Right atrium auricular region (tissue), 2 donors: ENCODE results near the gene TMEM11. TPM values are rescaled to one million over a fixed set of nuclear protein-coding genes. Genes with fewer than 3 reads are reported as not detected.

Source experiments
- DNase-seq: peaks from one replicate; pipeline ENCODE4 v3.0.0-alpha.2; 2019; ENCODE audit warnings: low spot score
- H3K27ac ChIP-seq, 2 donors: fragments of 200-600 bp; sonication (generic); 1 replicate in 1 of 2; 2 replicates in 1 of 2; pipeline ENCODE4 v1.5.1; 2016 to 2019
- H3K27me3 ChIP-seq, 2 donors: fragments of 200-600 bp; sonication (generic); one replicate each; pipeline versions ENCODE4 v1.5.1 to v1.6.0; 2017 to 2019
- H3K36me3 ChIP-seq: fragments of 200-600 bp; sonication (generic); one replicate; pipeline ENCODE4 v1.5.1; 2016
- H3K4me1 ChIP-seq, 2 donors: fragments of 200-600 bp; sonication (generic); one replicate each; pipeline versions ENCODE4 v1.5.1 to v1.6.0; 2017 to 2019
- H3K4me3 ChIP-seq, 2 donors: fragments of 200-600 bp; sonication (generic); 1 replicate in 1 of 2; 2 replicates in 1 of 2; pipeline ENCODE4 v1.5.1; 2017 to 2019; ENCODE audit warnings: mild to moderate bottlenecking in 1 of 2, moderate library complexity in 1 of 2
- H3K9me3 ChIP-seq, 2 donors: fragments of 200-600 bp; sonication (generic); one replicate each; pipeline ENCODE4 v1.5.1; 2019
- total RNA-seq, 2 donors: library from RNA; depleted of rRNA; stranded (reverse); fragments of >200 nt; gene quantifications; one replicate each; pipeline ENCODE4 v1.1.0, GENCODE V29; 2016
- TF ChIP-seq, protein P1 (sequence below), 2 donors: fragments of 200-600 bp; sonication (generic); IDR thresholded peaks; one replicate each; pipeline ENCODE4 v1.5.1; 2019; ENCODE audit warnings: antibody characterized with exemption in 2 of 2

The TMEM11 gene
- total RNA-seq, 2 donors from 2014 or later: 25.5 to 27.2 TPM

- H3K27me3 ChIP-seq: no peaks in the 10 kb centered on the region
- H3K36me3 ChIP-seq: peaks cover 8% of the 10 kb centered on the region
- H3K4me3 ChIP-seq: no peak overlapping the region
- no peak overlapping the region for H3K27ac ChIP-seq
- TF ChIP-seq, protein P1, sequence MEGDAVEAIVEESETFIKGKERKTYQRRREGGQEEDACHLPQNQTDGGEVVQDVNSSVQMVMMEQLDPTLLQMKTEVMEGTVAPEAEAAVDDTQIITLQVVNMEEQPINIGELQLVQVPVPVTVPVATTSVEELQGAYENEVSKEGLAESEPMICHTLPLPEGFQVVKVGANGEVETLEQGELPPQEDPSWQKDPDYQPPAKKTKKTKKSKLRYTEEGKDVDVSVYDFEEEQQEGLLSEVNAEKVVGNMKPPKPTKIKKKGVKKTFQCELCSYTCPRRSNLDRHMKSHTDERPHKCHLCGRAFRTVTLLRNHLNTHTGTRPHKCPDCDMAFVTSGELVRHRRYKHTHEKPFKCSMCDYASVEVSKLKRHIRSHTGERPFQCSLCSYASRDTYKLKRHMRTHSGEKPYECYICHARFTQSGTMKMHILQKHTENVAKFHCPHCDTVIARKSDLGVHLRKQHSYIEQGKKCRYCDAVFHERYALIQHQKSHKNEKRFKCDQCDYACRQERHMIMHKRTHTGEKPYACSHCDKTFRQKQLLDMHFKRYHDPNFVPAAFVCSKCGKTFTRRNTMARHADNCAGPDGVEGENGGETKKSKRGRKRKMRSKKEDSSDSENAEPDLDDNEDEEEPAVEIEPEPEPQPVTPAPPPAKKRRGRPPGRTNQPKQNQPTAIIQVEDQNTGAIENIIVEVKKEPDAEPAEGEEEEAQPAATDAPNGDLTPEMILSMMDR (IDR thresholded peaks at IDR 0.05): peak; percentile 30 to 58
- H3K9me3 ChIP-seq: no peaks in the 10 kb centered on the region
- DNase-seq: no peak
- peaks cover 0 to 28% of the 10 kb centered on the region in 2 donors for H3K4me1 ChIP-seq
Measured at GRCh38 chr17:21239680-21240368, 25.9 kb upstream of the TMEM11 start.

GRCh38 chr17:21235921-21236320, 22.0 kb upstream of the TMEM11 start:
- no peak for DNase-seq
- TF ChIP-seq, protein P1 (IDR thresholded peaks at IDR 0.05): no peak
- no peaks in the 10 kb centered on the region for H3K27me3 ChIP-seq
- H3K4me3 ChIP-seq: no peak overlapping the region
- H3K9me3 ChIP-seq: peaks cover 0 to 5% of the 10 kb centered on the region in 2 donors
- H3K27ac ChIP-seq: no peak overlapping the region
- H3K4me1 ChIP-seq: peaks cover 0 to 8% of the 10 kb centered on the region in 2 donors
- H3K36me3 ChIP-seq: no peaks in the 10 kb centered on the region

- no peak overlapping the region for H3K27ac ChIP-seq
- TF ChIP-seq, protein P1 (IDR thresholded peaks at IDR 0.05): no peak
- no peak for DNase-seq
- no peaks in the 10 kb centered on the region for H3K36me3 ChIP-seq
- peaks cover 0 to 5% of the 10 kb centered on the region in 2 donors for H3K9me3 ChIP-seq
- H3K4me3 ChIP-seq: no peak overlapping the region
- H3K4me1 ChIP-seq: no peaks in the 10 kb centered on the region
- no peaks in the 10 kb centered on the region for H3K27me3 ChIP-seq
Measured at GRCh38 chr17:21233581-21234347, 19.8 kb upstream of the TMEM11 start.

GRCh38 chr17:21232033-21232749, 18.2 kb upstream of the TMEM11 start:
- TF ChIP-seq, protein P1 (IDR thresholded peaks at IDR 0.05): no peak
- Histone ChIP-seq H3K36me3 (no peaks in the 10 kb centered on the region), H3K4me1 (no peaks in the 10 kb centered on the region), H3K4me3 (no peak overlapping the region), H3K27ac (no peak overlapping the region), H3K27me3 (no peaks in the 10 kb centered on the region), H3K9me3 (peaks cover 0 to 5% of the 10 kb centered on the region in 2 donors)
- DNase-seq: no peak

DNA sequence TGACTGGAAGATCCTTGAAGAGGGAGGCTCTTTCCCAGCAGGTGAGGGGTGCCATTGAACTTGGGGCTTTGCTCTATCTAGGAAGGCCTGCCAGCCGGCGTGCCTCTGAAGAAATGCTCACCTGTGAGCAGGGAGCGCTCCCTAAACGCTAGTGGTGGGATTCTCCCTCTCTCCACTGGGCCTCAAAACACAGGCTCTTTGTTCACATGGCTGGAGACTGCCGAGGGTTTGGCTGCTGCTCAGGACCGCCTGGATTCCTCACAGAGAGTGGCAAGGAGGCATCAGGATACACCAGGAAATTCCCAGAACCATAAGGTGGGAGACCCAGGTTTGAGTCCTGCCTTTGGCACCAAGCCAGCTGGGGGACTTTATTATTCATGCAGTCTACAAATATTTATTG, 17.6 kb upstream of the TMEM11 start:
- Histone ChIP-seq H3K36me3 (no peaks in the 10 kb centered on the region), H3K9me3 (peaks cover 0 to 5% of the 10 kb centered on the region in 2 donors), H3K27ac (no peak overlapping the region), H3K4me1 (no peaks in the 10 kb centered on the region), H3K4me3 (no peak overlapping the region), H3K27me3 (no peaks in the 10 kb centered on the region)
- TF ChIP-seq, protein P1 (IDR thresholded peaks at IDR 0.05): no peak
- no peak for DNase-seq
